Neural cell (in vitro differentiated cells): Measurements from ENCODE around the gene TEF.

Experiments
- EP300 ChIP-seq: fragments of 450-650 bp; conservative IDR thresholded peaks from 2 replicates; pipeline ENCODE4 v1.6.1; 2014; ENCODE audit warnings: antibody characterized with exemption, mild to moderate bottlenecking, moderate library complexity; ENCODE audit not compliant: poor library complexity, severe bottlenecking
- EZH2 ChIP-seq: fragments of 200-600, 300-800 bp; shearing (Covaris generic), sonication (generic); IDR thresholded peaks from 2 replicates; pipeline ENCODE4 v1.6.1; 2014; ENCODE audit warnings: antibody characterized with exemption, low read length, borderline replicate concordance, mild to moderate bottlenecking; ENCODE audit not compliant: insufficient read depth, poor library complexity, severe bottlenecking
- TAF1 ChIP-seq: IDR thresholded peaks from 2 replicates; pipeline ENCODE4 v1.6.1; 2012; ENCODE audit warnings: low read depth
- TF ChIP-seq, protein P1 (sequence below): fragments of 450-650 bp; IDR thresholded peaks from 2 replicates; pipeline ENCODE4 v1.5.1; 2014; ENCODE audit warnings: antibody characterized with exemption, mild to moderate bottlenecking, moderate library complexity; ENCODE audit not compliant: poor library complexity, severe bottlenecking

DNA sequence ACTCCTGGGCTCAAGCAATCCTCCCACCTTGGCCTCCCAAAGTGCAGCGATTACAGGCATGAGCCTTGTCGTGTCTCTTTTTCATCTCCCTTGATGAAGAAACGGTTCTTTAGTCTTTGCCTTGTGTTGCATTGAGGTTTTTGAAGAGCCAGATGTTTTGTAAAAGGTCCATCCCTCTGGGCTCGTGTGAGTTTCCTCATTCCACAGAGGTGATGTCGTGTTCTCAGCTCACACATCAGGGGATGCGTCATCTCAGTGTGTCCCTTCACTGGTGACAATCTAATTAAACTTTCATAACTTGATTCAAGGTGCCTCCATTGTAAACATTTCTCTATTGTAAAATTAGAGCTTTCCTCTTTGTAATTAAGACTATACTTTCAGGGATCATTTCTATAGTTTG lies 29.7 kb upstream of the TEF start:
- TF ChIP-seq, protein P1, sequence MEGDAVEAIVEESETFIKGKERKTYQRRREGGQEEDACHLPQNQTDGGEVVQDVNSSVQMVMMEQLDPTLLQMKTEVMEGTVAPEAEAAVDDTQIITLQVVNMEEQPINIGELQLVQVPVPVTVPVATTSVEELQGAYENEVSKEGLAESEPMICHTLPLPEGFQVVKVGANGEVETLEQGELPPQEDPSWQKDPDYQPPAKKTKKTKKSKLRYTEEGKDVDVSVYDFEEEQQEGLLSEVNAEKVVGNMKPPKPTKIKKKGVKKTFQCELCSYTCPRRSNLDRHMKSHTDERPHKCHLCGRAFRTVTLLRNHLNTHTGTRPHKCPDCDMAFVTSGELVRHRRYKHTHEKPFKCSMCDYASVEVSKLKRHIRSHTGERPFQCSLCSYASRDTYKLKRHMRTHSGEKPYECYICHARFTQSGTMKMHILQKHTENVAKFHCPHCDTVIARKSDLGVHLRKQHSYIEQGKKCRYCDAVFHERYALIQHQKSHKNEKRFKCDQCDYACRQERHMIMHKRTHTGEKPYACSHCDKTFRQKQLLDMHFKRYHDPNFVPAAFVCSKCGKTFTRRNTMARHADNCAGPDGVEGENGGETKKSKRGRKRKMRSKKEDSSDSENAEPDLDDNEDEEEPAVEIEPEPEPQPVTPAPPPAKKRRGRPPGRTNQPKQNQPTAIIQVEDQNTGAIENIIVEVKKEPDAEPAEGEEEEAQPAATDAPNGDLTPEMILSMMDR = no peak
- no peak for TF ChIP-seq EZH2
- no peak for TF ChIP-seq TAF1
- no peak for TF ChIP-seq EP300
